Measurements from ENCODE around the gene DCTN1. TPM values are rescaled to one million over a fixed set of nuclear protein-coding genes. Genes with fewer than 3 reads are reported as not detected.

DCTN1 gene
- polyA plus RNA-seq, 1 donor from 2014 or later, result 71.4 TPM

- H3K9me3 Mint-ChIP-seq, result no peaks in the 10 kb centered on the region
- no peaks in the 10 kb centered on the region for H3K4me1 Mint-ChIP-seq
- H3K4me3 Mint-ChIP-seq, result no peak overlapping the region
- H3K27ac Mint-ChIP-seq, result no peak overlapping the region
- no peaks in the 10 kb centered on the region for H3K27me3 Mint-ChIP-seq
- peaks cover 6% of the 10 kb centered on the region for H3K36me3 Mint-ChIP-seq
Observed at GRCh38 chr2:74333175-74333574, 46.9 kb downstream of the DCTN1 start.

- no peaks in the 10 kb centered on the region for H3K4me1 Mint-ChIP-seq
- no peak overlapping the region for H3K27ac Mint-ChIP-seq
- no peak overlapping the region for H3K4me3 Mint-ChIP-seq
- no peaks in the 10 kb centered on the region for H3K27me3 Mint-ChIP-seq
- H3K9me3 Mint-ChIP-seq, result no peaks in the 10 kb centered on the region
- peaks cover 4% of the 10 kb centered on the region for H3K36me3 Mint-ChIP-seq
Observed at GRCh38 chr2:74332550-74333174, 47.4 kb downstream of the DCTN1 start.

GRCh38 chr2:74328573-74328972, 51.5 kb downstream of the DCTN1 start:
- Mint-ChIP-seq H3K9me3 (no peaks in the 10 kb centered on the region), H3K4me1 (no peaks in the 10 kb centered on the region), H3K4me3 (no peak overlapping the region)

GRCh38 chr2:74328074-74328473, 52.0 kb downstream of the DCTN1 start:
- H3K9me3 Mint-ChIP-seq, result no peaks in the 10 kb centered on the region
- H3K27ac Mint-ChIP-seq, result no peak overlapping the region
- H3K4me1 Mint-ChIP-seq, result no peaks in the 10 kb centered on the region
- no peak overlapping the region for H3K4me3 Mint-ChIP-seq
- H3K27me3 Mint-ChIP-seq, result no peaks in the 10 kb centered on the region
- H3K36me3 Mint-ChIP-seq, result peaks cover 3% of the 10 kb centered on the region

More at GRCh38 chr2:74328573-74328972, 51.5 kb downstream of the DCTN1 start:
- Mint-ChIP-seq H3K36me3 (peaks cover 3% of the 10 kb centered on the region), H3K27ac (no peak overlapping the region), H3K27me3 (no peaks in the 10 kb centered on the region)

- Mint-ChIP-seq H3K4me1 (no peaks in the 10 kb centered on the region), H3K9me3 (no peaks in the 10 kb centered on the region), H3K27ac (no peak overlapping the region), H3K27me3 (no peaks in the 10 kb centered on the region), H3K4me3 (no peak overlapping the region), H3K36me3 (peaks cover 3% of the 10 kb centered on the region)
Observed at GRCh38 chr2:74327627-74328026, 52.5 kb downstream of the DCTN1 start.

- no peak overlapping the region for H3K4me3 Mint-ChIP-seq
- H3K27ac Mint-ChIP-seq, result no peak overlapping the region
- no peaks in the 10 kb centered on the region for H3K9me3 Mint-ChIP-seq
- no peaks in the 10 kb centered on the region for H3K4me1 Mint-ChIP-seq
- no peaks in the 10 kb centered on the region for H3K27me3 Mint-ChIP-seq
- H3K36me3 Mint-ChIP-seq, result peaks cover under 1% of the 10 kb centered on the region
Observed at GRCh38 chr2:74327199-74327598, 52.9 kb downstream of the DCTN1 start.

GRCh38 chr2:74325815-74326214, 54.3 kb downstream of the DCTN1 start:
- no peaks in the 10 kb centered on the region for H3K27me3 Mint-ChIP-seq
- peaks cover 2% of the 10 kb centered on the region for H3K36me3 Mint-ChIP-seq
- no peak overlapping the region for H3K4me3 Mint-ChIP-seq
- H3K4me1 Mint-ChIP-seq, result no peaks in the 10 kb centered on the region
- no peak overlapping the region for H3K27ac Mint-ChIP-seq
- H3K9me3 Mint-ChIP-seq, result no peaks in the 10 kb centered on the region

GRCh38 chr2:74321737-74322136, 58.4 kb downstream of the DCTN1 start:
- Mint-ChIP-seq H3K4me1 (no peaks in the 10 kb centered on the region), H3K9me3 (peaks cover 0 to 1% (median 0%) of the 10 kb centered on the region in 3 donors), H3K27ac (no peak overlapping the region), H3K36me3 (peaks cover 6% of the 10 kb centered on the region), H3K4me3 (no peak overlapping the region), H3K27me3 (no peaks in the 10 kb centered on the region)

GRCh38 chr2:74317701-74318100, 62.4 kb downstream of the DCTN1 start:
- Mint-ChIP-seq H3K4me3 (no peak overlapping the region), H3K27ac (no peak overlapping the region), H3K9me3 (peaks cover 0 to 1% (median 0%) of the 10 kb centered on the region in 3 donors)

GRCh38 chr2:74316627-74317295, 63.4 kb downstream of the DCTN1 start:
- no peak overlapping the region for H3K27ac Mint-ChIP-seq

More at GRCh38 chr2:74317701-74318100, 62.4 kb downstream of the DCTN1 start:
- H3K27me3 Mint-ChIP-seq, result no peaks in the 10 kb centered on the region
- H3K4me1 Mint-ChIP-seq, result no peaks in the 10 kb centered on the region
- H3K36me3 Mint-ChIP-seq, result peaks cover 10% of the 10 kb centered on the region

GRCh38 chr2:74314107-74314506, 66.0 kb downstream of the DCTN1 start:
- Mint-ChIP-seq H3K27me3 (no peaks in the 10 kb centered on the region), H3K36me3 (peaks cover 8% of the 10 kb centered on the region), H3K27ac (peak overlapping the region in 1 of 3 donors; percentile 3), H3K4me1 (no peaks in the 10 kb centered on the region), H3K9me3 (no peaks in the 10 kb centered on the region), H3K4me3 (no peak overlapping the region)

More at GRCh38 chr2:74316627-74317295, 63.4 kb downstream of the DCTN1 start:
- Mint-ChIP-seq H3K4me3 (no peak overlapping the region), H3K4me1 (no peaks in the 10 kb centered on the region), H3K27me3 (no peaks in the 10 kb centered on the region), H3K9me3 (peaks cover 0 to 1% (median 0%) of the 10 kb centered on the region in 3 donors), H3K36me3 (peaks cover 12% of the 10 kb centered on the region)

- Mint-ChIP-seq H3K4me1 (no peaks in the 10 kb centered on the region), H3K27me3 (no peaks in the 10 kb centered on the region), H3K36me3 (peaks cover 8% of the 10 kb centered on the region), H3K9me3 (no peaks in the 10 kb centered on the region), H3K4me3 (no peak overlapping the region), H3K27ac (peak overlapping the region in 1 of 3 donors; percentile 3)
Observed at GRCh38 chr2:74313497-74313896, 66.6 kb downstream of the DCTN1 start.

- H3K4me1 Mint-ChIP-seq, result no peaks in the 10 kb centered on the region
- no peak overlapping the region for H3K27ac Mint-ChIP-seq
- no peaks in the 10 kb centered on the region for H3K9me3 Mint-ChIP-seq
- no peaks in the 10 kb centered on the region for H3K27me3 Mint-ChIP-seq
- no peak overlapping the region for H3K4me3 Mint-ChIP-seq
- peaks cover 8% of the 10 kb centered on the region for H3K36me3 Mint-ChIP-seq
Observed at GRCh38 chr2:74312913-74313312, 67.2 kb downstream of the DCTN1 start.

Measured in IgD-negative memory B cell (primary cell).